Activated T-helper 2 cell treated with anti-CD3 and anti-CD28 coated beads, Interferon-gamma antibody, Interleukin-2, Interleukin-4, amounts not matched to agents 10 μg/mL and 5 μg/mL and 100 μg/mL, durations not matched to agents 14 hours and 24 hours and 36 hours (primary cell): ENCODE results near the gene OTOP1. TPM values are rescaled to one million over a fixed set of nuclear protein-coding genes. Genes with fewer than 3 reads are reported as not detected.
"Not testable (repeated sequence)": the region's sequence is repeated elsewhere in the genome, so short reads cannot be mapped to it uniquely, and the experiment has no call there.

Experiments
- DNase-seq: peaks from one replicate; pipeline ENCODE4 v3.0.0; 2021; ENCODE audit warnings: low spot score
- H3K27ac Mint-ChIP-seq: one replicate; pipeline ENCODE4 v1.8.0; 2021; ENCODE audit warnings: mixed read lengths
- H3K27me3 Mint-ChIP-seq: one replicate; pipeline ENCODE4 v1.8.0; 2021; ENCODE audit warnings: low read depth, mixed read lengths
- H3K36me3 Mint-ChIP-seq: one replicate; pipeline ENCODE4 v1.8.0; 2021; ENCODE audit warnings: low read depth, mixed read lengths
- H3K4me1 Mint-ChIP-seq: one replicate; pipeline ENCODE4 v1.8.0; 2021; ENCODE audit warnings: low read depth, mixed read lengths
- H3K4me3 Mint-ChIP-seq: one replicate; pipeline ENCODE4 v1.8.0; 2021; ENCODE audit warnings: low read depth, mild to moderate bottlenecking, moderate library complexity, mixed read lengths
- H3K9me3 Mint-ChIP-seq: one replicate; pipeline ENCODE4 v1.8.0; 2021; ENCODE audit warnings: mixed read lengths
- intact Hi-C: fragments of 100-400 bp; cut with micrococcal nuclease; formaldehyde crosslinking; loops from one replicate; pipeline ENCODE4 v1.15.1; 2023
- total RNA-seq: library from RNA; stranded (reverse); gene quantifications from 2 replicates; pipeline ENCODE4 v1.2.3, GENCODE V29; 2022

The OTOP1 gene
- total RNA-seq, 1 donor from 2014 or later = not detected

- H3K27me3 Mint-ChIP-seq = peaks cover 4% of the 10 kb centered on the region
- intact Hi-C loops = no loop called here
- no peaks in the 10 kb centered on the region for H3K9me3 Mint-ChIP-seq
- no peak for DNase-seq
- H3K4me3 Mint-ChIP-seq = no peak overlapping the region
- H3K36me3 Mint-ChIP-seq = no peaks in the 10 kb centered on the region
- no peak overlapping the region for H3K27ac Mint-ChIP-seq
- H3K4me1 Mint-ChIP-seq = no peaks in the 10 kb centered on the region
These were observed 56.1 kb downstream of the OTOP1 start for GRCh38 chr4:4170596-4171150.

DNA sequence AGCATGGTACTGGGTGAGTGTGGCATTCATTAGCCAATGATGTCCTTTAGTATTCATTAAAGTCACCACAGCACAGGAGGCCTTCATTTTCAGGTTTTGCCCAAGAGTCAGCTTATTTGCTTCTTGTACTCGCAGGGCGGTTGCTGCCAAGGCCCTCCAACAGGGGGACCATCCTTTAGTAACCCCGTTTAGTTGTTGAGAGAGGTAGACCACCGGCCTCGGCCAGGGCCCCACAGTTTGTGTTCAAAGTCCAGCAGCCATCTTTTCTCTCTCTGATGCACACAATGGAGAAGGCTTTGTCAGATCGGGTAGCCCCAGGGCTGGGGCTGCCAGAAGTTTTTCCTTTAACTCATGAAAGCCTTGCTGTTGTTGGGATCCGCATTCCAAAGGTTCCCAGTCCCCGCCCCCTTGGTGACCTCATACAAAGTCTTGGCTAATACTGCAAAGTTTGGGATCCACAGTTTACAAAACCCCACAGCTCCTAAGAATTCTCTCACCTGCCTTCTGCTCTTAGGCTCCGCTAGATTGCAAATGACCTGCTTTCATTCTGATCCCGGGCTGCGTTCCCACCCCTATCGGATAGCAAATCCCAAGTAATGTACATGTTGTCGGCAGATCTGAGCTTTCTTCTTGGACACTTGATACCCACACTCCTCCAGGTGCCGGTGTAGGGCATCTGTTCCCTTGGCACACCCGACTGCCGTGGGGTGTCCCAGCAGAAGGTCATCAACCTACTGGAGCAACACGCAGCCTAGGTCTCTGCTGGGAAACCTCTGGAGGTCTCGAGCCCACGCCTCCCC lies 58.5 kb downstream of the OTOP1 start:
- DNase-seq, H3K27me3 Mint-ChIP-seq, intact Hi-C loops, H3K27ac Mint-ChIP-seq, H3K4me3 Mint-ChIP-seq, H3K9me3 Mint-ChIP-seq, H3K4me1 Mint-ChIP-seq, H3K36me3 Mint-ChIP-seq: not testable (repeated sequence)

GRCh38 chr4:4166986-4167385 lies 59.7 kb downstream of the OTOP1 start:
- H3K4me1 Mint-ChIP-seq, H3K4me3 Mint-ChIP-seq, intact Hi-C loops, H3K9me3 Mint-ChIP-seq, DNase-seq, H3K27me3 Mint-ChIP-seq, H3K36me3 Mint-ChIP-seq, H3K27ac Mint-ChIP-seq: not testable (repeated sequence)

GRCh38 chr4:4165701-4166392 lies 60.9 kb downstream of the OTOP1 start:
- H3K9me3 Mint-ChIP-seq, intact Hi-C loops, H3K27me3 Mint-ChIP-seq, DNase-seq, H3K36me3 Mint-ChIP-seq, H3K4me3 Mint-ChIP-seq, H3K4me1 Mint-ChIP-seq, H3K27ac Mint-ChIP-seq: not testable (repeated sequence)

- H3K27ac Mint-ChIP-seq, DNase-seq, H3K27me3 Mint-ChIP-seq, H3K36me3 Mint-ChIP-seq, H3K9me3 Mint-ChIP-seq, H3K4me1 Mint-ChIP-seq, intact Hi-C loops, H3K4me3 Mint-ChIP-seq: not testable (repeated sequence)
These were observed 62.1 kb downstream of the OTOP1 start for GRCh38 chr4:4164532-4165173.

- H3K4me3 Mint-ChIP-seq, H3K27ac Mint-ChIP-seq, H3K27me3 Mint-ChIP-seq, H3K36me3 Mint-ChIP-seq, DNase-seq, H3K4me1 Mint-ChIP-seq, H3K9me3 Mint-ChIP-seq, intact Hi-C loops: not testable (repeated sequence)
These were observed 64.5 kb downstream of the OTOP1 start for GRCh38 chr4:4162186-4162585.

- H3K36me3 Mint-ChIP-seq, DNase-seq, intact Hi-C loops, H3K9me3 Mint-ChIP-seq, H3K4me3 Mint-ChIP-seq, H3K4me1 Mint-ChIP-seq, H3K27me3 Mint-ChIP-seq, H3K27ac Mint-ChIP-seq: not testable (repeated sequence)
These were observed 65.6 kb downstream of the OTOP1 start for GRCh38 chr4:4160956-4161665.

GRCh38 chr4:4145622-4146021 lies 81.1 kb downstream of the OTOP1 start:
- H3K4me1 Mint-ChIP-seq, H3K27me3 Mint-ChIP-seq: not testable (repeated sequence)

DNA sequence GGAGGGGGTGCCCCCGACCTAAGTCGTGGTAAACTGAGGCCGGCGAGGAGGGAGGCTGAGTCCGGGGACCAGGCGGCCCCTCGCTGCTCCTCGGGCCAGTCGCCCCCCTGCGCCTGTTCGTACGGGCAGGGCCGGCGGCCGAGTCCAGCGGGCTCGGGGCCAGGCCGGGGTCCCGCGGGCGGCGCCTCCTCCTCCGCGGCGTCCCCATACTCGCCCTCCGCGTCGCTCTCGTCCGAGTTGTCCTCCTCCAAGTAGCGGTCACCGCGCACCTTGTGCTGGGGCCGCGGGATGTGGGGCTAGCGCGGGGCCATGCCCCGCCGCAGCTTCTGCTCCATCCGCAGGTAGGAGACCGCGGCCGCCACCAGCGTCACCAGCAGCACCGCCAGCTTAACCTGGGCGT lies 83.4 kb downstream of the OTOP1 start:
- intact Hi-C loops, H3K4me1 Mint-ChIP-seq, H3K4me3 Mint-ChIP-seq, H3K36me3 Mint-ChIP-seq, H3K27ac Mint-ChIP-seq, H3K27me3 Mint-ChIP-seq, H3K9me3 Mint-ChIP-seq, DNase-seq: not testable (repeated sequence)

More at GRCh38 chr4:4145622-4146021, 81.1 kb downstream of the OTOP1 start:
- H3K27ac Mint-ChIP-seq, H3K9me3 Mint-ChIP-seq, H3K4me3 Mint-ChIP-seq, intact Hi-C loops, H3K36me3 Mint-ChIP-seq, DNase-seq: not testable (repeated sequence)

DNA sequence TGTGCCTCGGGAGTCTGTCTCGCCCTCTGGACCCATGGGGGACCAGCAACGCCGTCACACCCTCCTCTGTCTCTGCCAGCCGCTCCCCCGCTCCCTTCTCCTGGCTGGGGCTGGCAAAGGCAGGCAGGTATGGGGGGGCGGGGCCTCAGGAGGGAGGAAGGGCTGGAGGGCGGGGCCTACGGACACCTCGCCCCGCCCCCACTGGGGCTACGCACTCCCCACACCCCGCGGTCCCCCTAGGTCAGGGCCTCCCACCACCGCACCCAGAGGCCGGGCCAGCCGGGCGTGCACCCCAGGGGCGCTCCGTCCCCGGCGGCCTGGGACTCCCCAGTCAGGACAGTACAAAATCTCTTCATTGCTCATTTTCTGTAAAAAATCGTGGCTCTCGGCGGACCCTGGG lies 84.0 kb downstream of the OTOP1 start:
- H3K4me3 Mint-ChIP-seq, H3K36me3 Mint-ChIP-seq, DNase-seq, H3K27ac Mint-ChIP-seq, H3K4me1 Mint-ChIP-seq, H3K27me3 Mint-ChIP-seq, intact Hi-C loops, H3K9me3 Mint-ChIP-seq: not testable (repeated sequence)

DNA sequence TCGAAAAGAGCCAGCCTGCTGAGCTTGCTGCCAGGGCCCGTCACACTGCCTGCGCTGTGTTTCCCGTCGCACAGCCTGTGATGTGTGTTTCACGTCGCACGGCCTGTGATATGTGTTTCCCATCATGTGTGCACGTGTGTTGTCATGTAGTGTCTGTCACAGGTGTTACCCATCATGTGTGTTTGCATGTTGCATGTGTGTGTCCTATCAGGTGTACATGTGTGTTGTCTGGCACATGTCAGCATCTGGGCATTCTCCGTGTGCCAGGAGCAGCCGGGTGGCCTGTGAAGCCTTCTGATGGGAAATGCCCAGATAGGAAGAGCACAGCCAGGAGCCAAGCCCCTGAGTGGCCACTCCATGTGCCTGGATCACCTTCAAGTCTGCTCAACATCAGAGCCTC lies 85.5 kb downstream of the OTOP1 start:
- DNase-seq, H3K36me3 Mint-ChIP-seq, H3K4me1 Mint-ChIP-seq, H3K27ac Mint-ChIP-seq, H3K9me3 Mint-ChIP-seq, H3K4me3 Mint-ChIP-seq, H3K27me3 Mint-ChIP-seq, intact Hi-C loops: not testable (repeated sequence)
